GM18508 (cell line): Measurements from ENCODE around the gene SH3PXD2A.
"Not testable (repeated sequence)": the region's sequence is repeated elsewhere in the genome, so short reads cannot be mapped to it uniquely, and the experiment has no call there.

Experiments used
- ATAC-seq: cut with Tn5 transposase; IDR thresholded peaks from one replicate; pipeline ENCODE4 v1.9.1; 2021; ENCODE audit warnings: moderate number of reproducible peaks; ENCODE audit not compliant: insufficient read depth, unreplicated experiment

Gene SH3PXD2A

DNA sequence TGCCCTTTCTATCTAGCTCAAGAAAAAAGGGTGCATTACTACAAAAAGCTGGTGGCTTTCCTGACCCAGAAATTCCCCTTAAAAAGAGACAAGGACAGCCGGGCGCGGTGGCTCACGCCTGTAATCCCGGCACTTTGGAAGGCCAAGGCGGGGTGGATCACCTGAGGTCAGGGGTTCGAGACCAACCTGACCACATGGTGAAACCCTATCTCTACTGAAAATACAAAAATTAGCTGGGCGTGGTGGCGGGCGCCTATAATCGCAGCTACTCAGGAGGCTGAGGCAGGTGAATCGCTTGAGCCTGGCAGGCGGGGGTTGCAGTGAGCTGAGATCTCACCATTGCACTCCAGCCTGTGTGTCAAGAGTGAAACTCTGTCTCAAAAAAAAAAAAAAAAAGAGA is 82.5 kb downstream of the SH3PXD2A start:
- not testable (repeated sequence) for ATAC-seq

GRCh38 chr10:103772096-103772845 is 83.1 kb downstream of the SH3PXD2A start:
- ATAC-seq, result no peak

DNA sequence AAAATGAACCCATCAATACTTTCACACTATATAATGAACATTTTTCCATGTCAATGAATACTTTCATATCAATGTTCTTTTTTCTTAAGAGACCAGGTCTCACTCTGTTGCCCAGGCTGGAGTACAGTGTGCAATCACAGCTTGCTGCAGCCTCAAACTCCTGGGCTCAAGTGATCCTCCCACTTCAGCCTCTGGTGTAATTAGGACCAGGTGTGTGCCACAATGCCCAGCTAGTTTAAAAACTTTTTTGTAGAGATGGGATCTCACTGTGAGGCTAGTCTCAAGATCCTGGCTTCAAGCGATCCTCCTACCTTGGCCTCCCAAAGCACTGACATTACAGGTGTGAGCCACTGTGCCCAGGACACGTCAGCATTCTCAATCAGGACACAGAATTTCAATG is 85.2 kb downstream of the SH3PXD2A start:
- no peak for ATAC-seq

DNA sequence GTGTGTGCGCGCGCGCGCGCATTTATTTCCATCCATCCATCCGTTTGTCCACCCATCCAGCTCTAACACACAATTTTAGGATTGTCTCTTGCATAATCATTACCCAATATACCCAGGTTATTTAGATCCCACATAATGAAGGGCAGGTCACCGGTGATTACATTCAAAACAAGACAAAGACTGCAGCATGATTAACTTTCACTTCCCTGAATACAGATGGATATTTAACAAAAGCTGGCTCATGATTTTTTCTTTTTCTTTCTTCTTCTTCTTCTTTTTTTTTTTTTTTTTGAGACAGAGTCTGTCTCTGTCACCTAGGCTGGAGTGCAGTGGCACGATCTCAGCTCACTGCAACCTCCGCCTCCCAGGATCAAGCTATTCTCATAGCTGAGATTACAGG is 86.2 kb downstream of the SH3PXD2A start:
- ATAC-seq, result no peak

DNA sequence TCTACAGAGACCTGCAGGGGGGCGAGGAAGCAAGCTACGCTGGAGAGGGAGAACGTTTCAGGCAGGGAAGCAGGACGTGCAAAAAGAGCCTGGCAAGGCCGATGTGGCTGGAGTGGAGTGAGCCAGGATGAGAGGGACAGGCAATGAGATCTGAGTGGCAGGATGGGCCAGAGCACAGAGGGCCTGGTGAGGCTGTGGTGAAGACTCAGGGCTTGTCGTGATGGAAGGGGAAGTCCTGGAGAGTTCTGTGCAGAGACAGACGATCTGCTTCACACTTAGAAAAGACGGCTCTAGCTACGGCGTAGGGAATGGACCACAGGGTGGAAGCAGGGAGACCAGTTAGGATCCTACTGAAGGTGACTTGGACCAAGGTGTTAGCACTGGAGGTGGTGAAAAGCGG is 87.0 kb downstream of the SH3PXD2A start:
- ATAC-seq, result no peak

DNA sequence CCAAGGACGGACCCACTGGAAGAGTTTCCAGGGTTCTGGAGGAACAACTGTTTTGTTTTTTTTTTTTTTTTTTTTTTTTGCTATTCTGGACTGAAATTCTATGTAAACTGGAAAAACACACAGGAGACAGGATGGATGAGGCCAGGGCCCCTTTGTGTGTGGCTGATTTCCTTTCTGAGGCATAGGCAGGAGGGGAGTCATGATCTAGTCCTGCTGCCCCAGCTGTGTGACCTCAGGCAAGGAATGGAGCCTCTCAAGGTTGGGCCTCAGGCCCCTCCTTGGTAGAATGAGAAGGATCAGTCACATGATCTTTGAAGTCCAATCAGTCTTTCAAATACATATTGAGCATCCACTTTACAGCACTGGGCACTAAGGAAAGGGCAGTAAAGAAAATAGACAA is 87.6 kb downstream of the SH3PXD2A start:
- no peak for ATAC-seq

- ATAC-seq, result no peak
Observed at GRCh38 chr10:103766751-103767505, 88.4 kb downstream of the SH3PXD2A start.

DNA sequence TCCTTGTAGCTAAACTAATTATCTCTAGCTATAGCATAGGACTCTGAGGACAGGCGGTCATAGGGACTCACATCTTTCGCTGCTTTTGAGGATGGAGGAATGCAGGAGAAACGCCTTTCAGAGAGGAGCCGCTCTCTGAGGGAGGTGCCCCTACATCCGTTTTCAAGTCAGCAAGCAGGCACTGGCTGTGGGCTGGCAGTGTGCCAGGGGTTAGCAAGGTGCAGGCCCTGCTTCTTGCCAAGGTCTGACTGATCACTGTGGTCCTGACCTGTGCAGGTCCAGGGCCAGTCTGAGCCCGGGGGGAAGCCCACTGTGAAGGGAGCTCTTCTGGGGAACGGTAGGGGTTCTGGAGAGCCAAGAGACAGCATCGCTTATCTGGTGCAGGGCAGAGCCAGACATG is 89.4 kb downstream of the SH3PXD2A start:
- no peak for ATAC-seq

GRCh38 chr10:103765168-103765567 is 90.2 kb downstream of the SH3PXD2A start:
- no peak for ATAC-seq

DNA sequence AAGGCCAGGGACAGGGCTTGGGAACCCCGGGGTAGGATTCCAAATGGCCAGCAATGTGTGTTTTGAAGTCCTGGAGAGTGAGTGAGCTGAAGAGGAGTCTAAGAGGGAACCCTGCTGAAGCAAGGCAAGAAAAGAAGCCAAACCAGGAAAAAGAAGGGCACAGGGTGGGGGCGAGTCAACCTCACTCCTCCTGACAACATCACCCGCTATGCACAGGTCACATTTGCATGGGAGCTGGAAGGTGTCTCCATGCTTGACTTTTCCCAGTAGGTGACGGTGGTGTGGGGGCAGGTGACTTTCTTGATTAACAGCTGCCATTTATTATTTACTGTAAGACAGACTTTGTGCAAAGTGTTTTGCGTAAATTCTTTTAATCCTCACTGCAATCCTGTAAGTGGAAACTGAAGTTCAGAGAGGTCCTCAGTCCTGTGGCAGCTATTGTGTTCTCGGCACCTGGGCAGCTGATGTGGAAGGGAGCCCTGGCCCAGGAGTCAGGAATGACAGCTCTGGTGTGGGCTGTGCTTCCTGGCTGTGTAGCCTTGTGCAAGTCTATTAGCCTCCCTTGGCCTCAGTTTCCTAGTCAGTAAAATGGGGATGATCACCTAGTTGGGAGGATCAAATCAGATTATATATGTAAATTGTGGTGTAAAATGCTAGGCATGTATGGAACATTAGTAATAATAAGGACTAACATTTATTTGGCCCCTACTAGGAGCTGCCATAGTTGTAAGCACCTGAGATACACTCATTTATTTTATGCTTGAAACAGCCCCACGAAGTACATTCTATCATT is 90.9 kb downstream of the SH3PXD2A start:
- ATAC-seq, result no peak

DNA sequence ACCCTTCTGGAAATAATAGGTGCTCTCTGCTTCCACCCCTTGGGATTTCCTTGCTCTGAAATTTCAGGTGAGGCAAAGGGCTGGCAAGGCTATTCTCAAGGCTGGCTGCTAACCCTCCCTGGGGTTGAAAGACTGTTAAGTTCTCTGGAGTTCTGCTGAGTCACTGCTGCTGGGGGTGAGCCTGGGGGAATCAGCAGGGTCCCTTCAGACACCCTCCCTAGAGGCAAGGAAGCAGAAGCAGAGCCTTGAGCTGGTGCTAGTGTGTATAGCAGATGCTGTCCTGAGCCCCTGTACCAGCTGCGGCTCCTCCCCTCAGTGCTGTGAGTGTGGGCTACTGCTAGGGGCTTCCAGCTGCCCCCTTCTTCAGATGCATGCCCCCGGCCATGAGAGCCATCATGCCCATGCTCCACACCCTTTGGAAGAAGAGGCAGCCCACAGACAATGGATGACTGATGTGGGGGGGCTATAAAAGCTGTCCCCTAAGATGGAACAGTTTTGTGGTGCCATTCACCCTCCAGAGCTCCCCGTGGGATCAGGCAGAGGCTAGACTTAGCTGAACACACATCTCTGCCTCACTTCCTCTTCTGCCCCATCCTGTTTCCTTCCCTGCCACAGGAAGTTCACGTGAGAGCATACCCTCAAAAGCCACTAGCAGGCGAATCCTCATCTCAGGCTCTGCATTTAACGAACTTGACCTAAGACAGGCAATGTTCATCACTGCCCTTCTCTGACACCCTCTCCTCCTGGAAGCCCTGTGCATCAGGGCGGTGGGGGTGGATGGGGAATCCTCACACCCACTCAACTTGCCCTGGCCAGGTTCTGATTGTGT is 91.8 kb downstream of the SH3PXD2A start:
- no peak for ATAC-seq

- no peak for ATAC-seq
Observed at GRCh38 chr10:103762916-103763315, 92.5 kb downstream of the SH3PXD2A start.

DNA sequence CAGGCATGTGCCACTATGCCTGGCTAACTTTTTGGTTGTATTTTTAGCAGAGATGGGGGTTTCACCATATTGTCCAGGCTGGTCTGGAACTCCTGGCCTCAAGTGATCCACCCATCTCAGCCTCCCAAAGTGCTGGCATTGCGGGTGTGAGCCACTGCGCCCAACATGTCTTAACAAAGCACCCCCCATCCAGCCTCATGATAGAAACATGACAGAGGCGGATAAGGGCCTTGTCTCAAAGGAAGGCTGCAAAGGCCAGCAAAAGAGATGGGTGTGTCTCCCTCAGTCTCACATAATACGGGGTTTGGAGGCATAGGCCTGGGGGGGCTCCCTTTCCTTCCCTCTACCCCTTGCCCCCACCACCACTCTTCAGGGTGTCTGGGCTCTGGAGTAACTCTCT is 93.2 kb downstream of the SH3PXD2A start:
- no peak for ATAC-seq

GRCh38 chr10:103761075-103761920 is 94.1 kb downstream of the SH3PXD2A start:
- ATAC-seq, result no peak

GRCh38 chr10:103760233-103760632 is 95.1 kb downstream of the SH3PXD2A start:
- ATAC-seq, result not testable (repeated sequence)

GRCh38 chr10:103759100-103759781 is 96.1 kb downstream of the SH3PXD2A start:
- ATAC-seq, result no peak

DNA sequence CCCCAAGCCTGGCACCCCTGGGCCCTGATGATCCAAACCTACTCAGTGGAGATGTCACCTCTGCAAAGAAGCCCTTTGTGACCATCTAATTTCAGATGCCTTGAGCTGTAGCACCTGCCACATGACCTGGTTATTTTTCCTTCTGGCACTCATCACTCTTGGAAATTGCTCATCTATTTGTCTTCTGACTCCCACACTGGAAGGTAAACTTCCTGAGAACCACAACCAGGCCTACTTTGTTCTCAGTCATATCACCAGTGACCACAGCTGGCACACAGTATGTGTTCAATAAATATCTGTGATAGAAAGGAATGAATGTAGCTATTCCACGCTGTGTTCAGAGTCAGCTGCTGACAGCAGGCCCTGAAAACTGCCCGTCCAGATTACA is 97.1 kb downstream of the SH3PXD2A start:
- no peak for ATAC-seq

DNA sequence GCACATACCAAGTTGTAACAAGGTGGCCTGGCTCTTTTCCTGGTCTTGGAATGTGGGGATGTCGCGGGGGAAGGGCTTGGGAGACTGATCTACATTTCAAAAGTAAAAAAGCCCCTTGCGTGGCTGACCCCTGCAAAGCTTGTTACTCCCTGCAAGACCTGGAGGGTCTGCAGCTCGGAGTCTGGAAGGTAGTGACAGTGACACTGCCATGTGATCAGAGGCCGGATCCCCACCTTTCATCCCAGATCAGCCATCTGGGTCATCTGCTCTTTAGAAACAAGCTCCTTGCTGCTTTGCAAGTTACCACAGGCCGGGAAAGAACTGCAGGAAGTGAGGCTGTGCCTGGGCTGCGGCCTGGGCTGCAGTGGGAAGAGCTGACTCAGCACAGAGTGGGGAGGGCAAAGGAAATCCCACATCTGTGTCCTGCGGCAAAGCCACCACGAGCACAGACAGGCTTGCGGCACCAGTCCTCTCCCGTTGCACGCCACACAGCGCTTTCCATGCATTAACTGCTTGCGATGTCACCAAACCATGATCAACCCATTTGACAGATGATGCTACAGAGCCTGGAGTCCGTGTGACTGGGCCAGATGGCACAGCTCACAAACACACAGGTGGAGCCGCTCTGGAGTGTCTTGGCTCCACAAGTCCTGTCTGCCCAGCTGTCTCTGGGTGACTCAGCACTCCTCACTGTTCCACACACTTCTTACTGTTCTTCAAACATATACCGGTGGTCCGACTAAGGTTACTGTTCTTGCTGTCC is 97.7 kb downstream of the SH3PXD2A start:
- ATAC-seq, result no peak
